SK-N-SH (cell line): ENCODE data around the gene TTC9.

Experiments
- CHD2 ChIP-seq: fragments of 150-350 bp; IDR thresholded peaks from 2 replicates; pipeline ENCODE4 v1.6.1; 2018; ENCODE audit warnings: low read length; ENCODE audit not compliant: partially characterized antibody
- CTCF ChIP-seq: fragments of 200-600 bp; sonication (generic); IDR thresholded peaks from 2 replicates; pipeline ENCODE4 v1.6.1; 2017; ENCODE audit warnings: antibody characterized with exemption, mild to moderate bottlenecking, moderate library complexity
- EP300 ChIP-seq, 2 experiments: IDR thresholded peaks; 2 replicates each; pipeline versions ENCODE4 v1.4.0 to v1.6.1; 2012; ENCODE audit warnings: borderline replicate concordance in 1 of 2, low read depth in 1 of 2, low read length in 1 of 2
- EZH2phosphoT487 ChIP-seq: fragments of 200-600 bp; sonication (generic); IDR thresholded peaks from 2 replicates; pipeline ENCODE4 v1.6.1; 2017; ENCODE audit warnings: low read depth, mixed run types, mild to moderate bottlenecking, antibody characterized with exemption, moderate library complexity, borderline replicate concordance
- FOSL2 ChIP-seq: IDR thresholded peaks from 2 replicates; pipeline ENCODE4 v1.4.0; 2012; ENCODE audit warnings: low read depth, mild to moderate bottlenecking, moderate library complexity, borderline replicate concordance
- FOXJ3 ChIP-seq: sonication (generic); formaldehyde crosslinking; IDR thresholded peaks from 2 replicates; pipeline ENCODE4 v1.5.1; 2020; ENCODE audit warnings: mild to moderate bottlenecking, missing genetic modification reagents
- GATA2 ChIP-seq: sonication (generic); formaldehyde crosslinking; IDR thresholded peaks from 2 replicates; pipeline ENCODE4 v1.5.0; 2020; ENCODE audit warnings: mild to moderate bottlenecking, missing genetic modification reagents
- MAX ChIP-seq: IDR thresholded peaks from 2 replicates; pipeline ENCODE4 v1.4.0; 2012; ENCODE audit warnings: low read depth
- REST ChIP-seq: IDR thresholded peaks from 2 replicates; pipeline ENCODE4 v1.6.1; 2012; ENCODE audit warnings: mild to moderate bottlenecking, low read depth, low read length, moderate library complexity
- RFX5 ChIP-seq: IDR thresholded peaks from 2 replicates; pipeline ENCODE4 v1.6.1; 2012; ENCODE audit warnings: mild to moderate bottlenecking, improper control_type of control experiment, low read length
- TAF1 ChIP-seq: IDR thresholded peaks from 2 replicates; pipeline ENCODE4 v1.6.1; 2012; ENCODE audit warnings: low read depth, mild to moderate bottlenecking, low read length, moderate library complexity, borderline replicate concordance

- TF ChIP-seq CHD2 (no peak), CTCF (no peak), MAX (no peak), FOSL2 (no peak), EZH2phosphoT487 (no peak), GATA2 (CRISPR knock-in tag) (no peak), EP300 (IDR thresholded peaks at IDR 0.05; ENCODE audit: borderline replicate concordance in 1 of 2, low read depth in 1 of 2, low read length in 1 of 2) (no peak), REST (no peak), TAF1 (no peak), RFX5 (no peak), FOXJ3 (CRISPR knock-in tag) (no peak)
Measured at GRCh38 chr14:70652871-70653270, 11.2 kb downstream of the TTC9 start.
